VCaP (cell line): Measurements from ENCODE around the gene TMEM59L.

Source experiments
- H3K27ac ChIP-seq: fragments of 450-650 bp; 2 replicates; pipeline ENCODE4 v1.5.1; 2017
- TF ChIP-seq, protein P1 (sequence below): fragments of 450-650 bp; conservative IDR thresholded peaks from 2 replicates; pipeline ENCODE4 v1.5.1; 2017; ENCODE audit warnings: mild to moderate bottlenecking, moderate library complexity

Gene TMEM59L

GRCh38 chr19:18612772-18613588 is at the start of gene TMEM59L:
Gene TMEM59L (plus strand): TSS chr19:18612870. CDS start chr19:18612959, 89 bp downstream.
- peak within 1 kb of the TSS; percentile 32; the same call in 1 of the 2 replicates for H3K27ac ChIP-seq
- TF ChIP-seq, protein P1, sequence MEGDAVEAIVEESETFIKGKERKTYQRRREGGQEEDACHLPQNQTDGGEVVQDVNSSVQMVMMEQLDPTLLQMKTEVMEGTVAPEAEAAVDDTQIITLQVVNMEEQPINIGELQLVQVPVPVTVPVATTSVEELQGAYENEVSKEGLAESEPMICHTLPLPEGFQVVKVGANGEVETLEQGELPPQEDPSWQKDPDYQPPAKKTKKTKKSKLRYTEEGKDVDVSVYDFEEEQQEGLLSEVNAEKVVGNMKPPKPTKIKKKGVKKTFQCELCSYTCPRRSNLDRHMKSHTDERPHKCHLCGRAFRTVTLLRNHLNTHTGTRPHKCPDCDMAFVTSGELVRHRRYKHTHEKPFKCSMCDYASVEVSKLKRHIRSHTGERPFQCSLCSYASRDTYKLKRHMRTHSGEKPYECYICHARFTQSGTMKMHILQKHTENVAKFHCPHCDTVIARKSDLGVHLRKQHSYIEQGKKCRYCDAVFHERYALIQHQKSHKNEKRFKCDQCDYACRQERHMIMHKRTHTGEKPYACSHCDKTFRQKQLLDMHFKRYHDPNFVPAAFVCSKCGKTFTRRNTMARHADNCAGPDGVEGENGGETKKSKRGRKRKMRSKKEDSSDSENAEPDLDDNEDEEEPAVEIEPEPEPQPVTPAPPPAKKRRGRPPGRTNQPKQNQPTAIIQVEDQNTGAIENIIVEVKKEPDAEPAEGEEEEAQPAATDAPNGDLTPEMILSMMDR, result no peak

GRCh38 chr19:18566953-18567352 is 45.7 kb upstream of the TMEM59L start:
- no peak overlapping the region for H3K27ac ChIP-seq
- TF ChIP-seq, protein P1, result no peak

GRCh38 chr19:18568367-18568766 is 44.3 kb upstream of the TMEM59L start:
- no peak overlapping the region for H3K27ac ChIP-seq
- TF ChIP-seq, protein P1, result no peak

GRCh38 chr19:18571564-18572344 is 40.9 kb upstream of the TMEM59L start, which contains the start of gene UBA52:
Gene UBA52 (plus strand): TSS chr19:18571857. CDS start chr19:18573301, 1,444 bp downstream.
- TF ChIP-seq, protein P1, result no peak
- H3K27ac ChIP-seq, result peak within 1 kb of the TSS; percentile 93

DNA sequence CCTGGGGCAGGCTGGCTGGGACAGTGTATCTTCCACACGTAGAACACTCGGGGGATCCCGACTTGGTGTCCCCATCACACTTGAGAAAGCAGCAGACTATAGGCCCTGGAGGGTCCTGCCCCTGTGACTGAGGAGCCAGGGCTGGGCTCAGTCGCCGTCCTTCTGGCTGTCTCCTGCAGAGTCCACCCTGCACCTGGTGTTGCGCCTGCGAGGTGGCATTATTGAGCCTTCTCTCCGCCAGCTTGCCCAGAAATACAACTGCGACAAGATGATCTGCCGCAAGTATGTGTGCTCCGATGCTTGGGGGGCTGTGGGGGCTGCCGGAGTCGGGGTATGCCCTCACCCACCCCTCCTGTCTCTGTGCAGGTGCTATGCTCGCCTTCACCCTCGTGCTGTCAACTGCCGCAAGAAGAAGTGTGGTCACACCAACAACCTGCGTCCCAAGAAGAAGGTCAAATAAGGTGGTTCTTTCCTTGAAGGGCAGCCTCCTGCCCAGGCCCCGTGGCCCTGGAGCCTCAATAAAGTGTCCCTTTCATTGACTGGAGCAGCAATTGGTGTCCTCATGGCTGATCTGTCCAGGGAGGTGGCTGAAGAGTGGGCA is 37.9 kb upstream of the TMEM59L start:
- TF ChIP-seq, protein P1, result no peak
- H3K27ac ChIP-seq, result no peak overlapping the region

DNA sequence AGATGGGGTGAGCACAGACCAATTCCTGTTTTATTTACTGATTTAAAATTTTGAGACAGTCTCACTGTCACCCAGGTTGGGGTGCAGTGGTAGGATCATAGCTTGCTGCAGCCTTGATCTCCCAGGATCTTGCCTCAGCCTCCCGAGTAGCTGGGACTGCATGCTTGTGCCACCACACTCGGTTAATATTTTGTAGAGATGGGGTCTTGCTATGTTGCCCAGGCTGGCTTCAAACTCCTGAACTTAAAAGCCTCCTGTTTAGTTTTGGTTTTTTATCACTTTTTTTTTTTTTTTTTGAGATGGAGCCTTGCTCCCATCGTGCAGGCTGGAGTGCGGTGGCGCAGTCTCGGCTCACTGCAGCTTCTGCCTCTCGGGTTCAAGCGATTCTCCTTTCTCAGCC is 36.3 kb upstream of the TMEM59L start:
- H3K27ac ChIP-seq, result no peak overlapping the region
- TF ChIP-seq, protein P1, result no peak
